ENCODE measurements around the gene NOP9.

Gene NOP9

DNA sequence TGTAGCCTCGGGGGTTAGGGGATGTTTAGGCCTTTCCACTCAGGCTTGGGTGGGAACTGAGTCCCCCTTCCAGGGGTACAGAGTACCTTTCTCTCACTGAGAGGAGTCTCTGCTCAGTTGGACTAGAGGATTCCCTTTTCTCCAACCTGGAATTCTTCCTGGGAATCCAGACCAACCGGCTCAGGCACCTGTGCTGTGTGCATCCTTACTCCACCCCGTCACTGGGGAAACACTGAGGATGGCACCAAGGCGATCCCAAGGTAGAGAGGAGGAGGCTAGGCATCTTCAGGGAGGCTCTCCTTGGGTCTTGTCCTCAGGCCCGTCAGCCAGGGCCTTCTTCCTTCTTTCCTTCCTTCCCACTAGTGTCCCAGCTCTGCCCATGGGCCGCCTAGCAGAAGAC, 35.8 kb upstream of the NOP9 start:
- no peak for DNase-seq

DNA sequence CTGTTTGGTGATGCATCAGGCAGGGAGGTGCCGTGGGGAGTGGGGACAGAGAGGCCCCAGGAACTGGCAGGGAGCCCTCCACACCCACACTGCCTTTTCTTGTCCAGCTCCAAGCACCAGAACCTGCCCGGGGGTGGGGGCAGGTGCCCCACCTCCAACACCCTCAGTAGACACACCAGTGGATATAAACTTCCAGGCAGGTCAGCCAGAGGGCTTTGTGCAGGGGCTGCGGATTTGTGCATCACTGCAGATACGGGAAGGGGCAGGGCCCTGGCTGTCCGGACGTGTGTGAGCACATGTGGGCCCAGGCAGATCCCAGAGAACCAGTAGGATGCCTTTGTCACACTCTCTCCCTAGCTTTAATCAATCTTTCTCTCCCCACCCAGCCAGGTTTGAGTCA, 35.4 kb upstream of the NOP9 start:
- no peak for DNase-seq

DNA sequence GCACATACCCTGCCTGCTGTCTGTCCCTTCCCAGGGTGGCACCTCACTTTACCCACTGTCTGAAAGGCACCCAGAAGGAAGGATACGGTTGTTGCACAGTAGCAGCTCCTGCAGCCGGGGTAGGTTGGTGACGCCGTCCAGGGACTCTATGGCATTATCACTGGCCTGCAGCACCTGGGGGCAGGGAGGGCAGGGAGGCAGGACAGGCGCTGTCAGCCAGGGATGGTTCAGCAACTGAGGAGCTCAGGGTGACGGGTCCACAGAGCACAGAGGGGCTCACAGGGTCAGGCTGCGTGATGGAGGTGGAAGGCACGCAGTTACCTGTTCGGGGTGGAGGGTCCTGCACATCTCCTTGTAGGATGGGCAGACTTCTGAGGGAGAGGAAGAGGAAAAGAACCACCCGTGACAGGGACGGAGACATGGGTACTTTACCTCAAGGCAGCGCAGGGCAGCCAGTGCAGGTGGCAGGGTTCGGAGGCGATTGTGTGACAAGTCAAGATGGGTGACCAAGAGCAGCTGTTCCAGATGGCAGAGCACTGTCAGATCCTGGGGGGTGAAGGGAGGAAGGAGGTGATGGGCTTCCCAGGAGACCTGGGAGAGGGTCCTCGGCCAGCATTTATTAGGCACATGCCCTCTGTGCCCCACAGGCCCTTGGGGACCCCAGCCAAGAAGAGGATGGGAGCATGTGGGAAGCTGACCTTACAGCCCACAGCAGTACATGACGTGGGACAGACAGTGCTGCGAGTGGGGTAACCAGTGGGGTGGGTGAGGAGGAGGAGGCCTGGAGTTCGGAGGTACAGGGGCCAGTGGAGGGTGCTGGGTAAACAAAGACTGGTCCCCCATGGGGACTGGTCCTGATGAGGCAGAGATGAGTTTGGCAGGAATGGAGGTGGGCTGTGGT, 33.1 kb upstream of the NOP9 start:
- no peak for DNase-seq

DNA sequence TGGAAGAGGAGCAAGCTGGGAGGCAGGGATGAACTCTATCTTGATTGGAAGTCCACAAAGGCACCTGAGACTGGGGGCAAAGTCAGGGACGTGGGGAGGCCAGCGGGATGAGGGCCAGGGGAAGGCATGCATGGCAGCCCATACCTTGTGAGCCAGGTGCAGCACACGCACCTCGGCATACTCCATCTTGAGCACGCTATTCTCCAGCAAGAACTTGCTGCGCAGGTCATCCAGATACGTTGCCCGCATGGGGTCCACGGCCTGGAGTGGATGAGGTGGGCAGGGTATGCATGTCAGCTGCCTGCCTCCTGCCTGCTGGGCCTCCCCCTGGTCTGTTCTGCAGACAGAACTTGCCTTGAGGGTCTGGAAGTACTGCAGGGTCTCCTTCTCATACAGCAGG, 32.1 kb upstream of the NOP9 start:
- no peak for DNase-seq

DNA sequence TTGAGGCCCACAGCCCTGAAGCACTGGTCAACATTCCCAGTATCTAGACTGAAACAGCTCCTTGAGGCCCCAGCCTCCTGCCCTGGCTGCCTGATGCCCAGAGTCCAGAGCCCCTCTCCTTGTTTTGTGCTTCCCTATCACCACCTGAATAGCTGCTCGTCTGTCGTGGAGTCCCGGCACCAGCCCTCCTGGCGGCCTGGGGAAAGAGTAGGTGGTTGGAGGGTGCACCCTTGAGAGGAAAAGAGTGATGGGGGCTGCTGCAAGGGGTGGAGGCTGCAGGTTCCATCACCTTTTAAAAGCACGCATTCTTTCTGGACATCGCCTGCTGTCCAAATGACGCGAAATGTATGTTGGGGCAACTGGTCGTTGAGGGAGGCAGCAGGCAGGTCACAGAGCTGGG, 31.4 kb upstream of the NOP9 start:
- no peak for DNase-seq

DNA sequence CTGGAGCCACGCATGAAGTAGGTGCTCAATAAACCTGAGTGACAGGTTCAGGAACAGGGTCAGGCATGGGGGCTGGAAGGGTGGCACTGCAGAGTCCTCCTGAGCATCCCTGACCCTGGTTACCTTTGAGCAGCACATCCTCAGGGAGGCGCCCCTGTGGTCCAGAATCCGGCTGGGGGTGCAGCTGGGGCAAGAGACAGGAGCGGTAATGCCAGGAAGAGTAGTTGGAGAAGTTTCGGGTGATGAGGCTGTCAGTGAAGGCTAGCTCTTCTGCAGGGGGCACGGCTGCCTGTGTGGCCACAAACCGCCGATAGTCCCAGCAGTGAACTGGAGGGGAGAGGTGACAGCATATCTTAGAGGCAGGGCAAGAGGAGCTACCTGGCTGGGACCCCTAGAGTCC, 30.3 kb upstream of the NOP9 start:
- no peak for DNase-seq

DNA sequence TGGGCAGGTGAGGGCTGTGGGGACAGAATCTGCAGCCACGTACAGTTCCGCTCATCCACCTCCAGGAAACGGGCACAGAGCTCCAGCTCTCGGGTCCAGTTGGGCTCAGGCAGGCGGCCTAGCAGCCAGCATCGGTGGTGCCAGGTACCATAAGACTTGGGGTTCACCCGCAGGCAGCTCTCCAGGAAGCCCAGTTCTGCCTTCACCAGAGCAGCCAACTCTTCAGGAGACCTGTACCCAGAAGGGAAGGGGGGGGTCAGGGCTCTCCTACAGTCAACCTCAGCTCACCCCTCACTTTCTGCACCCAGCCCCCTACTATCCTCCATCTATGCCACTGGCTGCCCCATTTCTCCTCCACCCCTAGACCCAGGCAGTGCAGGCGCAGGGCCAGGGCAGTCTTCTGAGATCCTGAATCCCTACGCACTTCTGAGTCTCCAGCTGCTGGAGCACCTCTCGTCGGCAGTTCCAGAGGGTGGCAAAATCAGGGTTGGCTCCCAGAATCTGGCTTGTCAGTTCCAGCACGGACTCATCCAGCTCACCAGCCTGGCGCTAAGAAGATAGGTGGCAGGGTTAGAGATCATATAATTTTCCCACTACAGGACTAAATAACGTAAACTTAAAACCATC, 29.6 kb upstream of the NOP9 start:
- no peak for DNase-seq

DNA sequence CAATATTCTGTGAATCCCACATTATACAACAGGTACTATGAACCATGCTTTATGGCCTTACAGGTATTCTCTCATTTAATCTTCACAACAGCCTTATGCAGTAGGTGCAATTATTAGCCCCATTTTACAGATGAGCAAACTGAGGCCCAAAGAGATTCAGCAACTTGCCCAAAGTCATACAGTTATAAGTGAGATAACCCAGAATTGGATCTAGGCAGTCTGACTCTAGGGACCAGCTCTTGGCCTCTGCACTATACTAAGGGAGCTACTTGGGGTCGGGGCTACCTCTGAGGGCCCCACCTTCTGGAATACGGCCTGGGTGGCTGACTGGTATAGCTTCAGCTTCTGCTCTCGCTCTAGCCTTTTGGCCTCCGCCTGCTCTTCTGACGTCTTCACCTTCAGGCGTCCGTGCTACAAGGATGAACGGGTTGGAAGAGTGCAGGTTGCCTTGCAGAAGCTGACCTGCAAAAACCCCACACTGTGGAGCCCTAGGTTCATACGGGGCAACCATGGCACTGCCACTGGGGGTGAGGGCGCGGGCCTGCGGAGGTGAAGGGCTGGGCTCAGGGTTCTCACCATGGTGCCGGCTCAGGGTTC, 29.0 kb upstream of the NOP9 start:
- DNase-seq, result no peak

DNA sequence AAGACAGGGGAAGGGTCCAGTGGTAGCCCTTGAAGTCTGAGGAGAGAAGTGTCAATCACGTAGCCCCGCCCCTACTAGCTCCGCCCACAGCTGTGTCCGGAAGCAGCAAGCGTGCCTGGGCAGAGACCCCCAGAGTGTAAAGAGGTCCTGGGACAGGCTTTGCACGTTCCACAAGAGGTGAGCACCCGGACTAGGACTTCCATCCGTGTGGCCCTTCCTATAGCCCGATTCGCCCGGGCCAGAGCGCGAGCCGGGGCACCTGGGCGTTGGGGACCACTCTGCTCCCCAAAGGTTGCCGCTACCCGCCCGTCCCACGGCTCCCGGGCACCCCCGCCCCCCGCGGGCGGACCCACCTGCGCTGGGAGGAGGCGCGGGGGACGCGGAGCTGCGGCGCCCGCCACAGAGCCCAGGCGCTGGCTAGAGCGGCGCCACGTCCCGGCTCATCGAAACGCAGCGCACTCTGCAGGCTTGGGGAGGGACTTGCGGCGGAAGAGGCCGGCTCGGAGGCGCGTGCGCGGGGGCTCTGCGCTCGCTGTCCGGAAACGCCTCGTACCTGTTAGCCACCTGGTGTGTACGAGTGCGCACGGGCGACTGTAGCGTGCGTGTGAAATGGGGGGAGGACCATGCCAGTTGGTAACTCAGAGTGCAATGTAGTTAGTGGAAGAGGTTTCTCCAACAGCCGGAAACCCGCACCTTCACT, 28.4 kb upstream of the NOP9 start, which contains the start of gene RABGGTA:
RABGGTA (minus strand) TSS at position 464 of the 700 bp plus-strand sequence. CDS start 482 bp downstream, outside the sequence.
- DNase-seq, result peak; percentile 77 to 81

DNA sequence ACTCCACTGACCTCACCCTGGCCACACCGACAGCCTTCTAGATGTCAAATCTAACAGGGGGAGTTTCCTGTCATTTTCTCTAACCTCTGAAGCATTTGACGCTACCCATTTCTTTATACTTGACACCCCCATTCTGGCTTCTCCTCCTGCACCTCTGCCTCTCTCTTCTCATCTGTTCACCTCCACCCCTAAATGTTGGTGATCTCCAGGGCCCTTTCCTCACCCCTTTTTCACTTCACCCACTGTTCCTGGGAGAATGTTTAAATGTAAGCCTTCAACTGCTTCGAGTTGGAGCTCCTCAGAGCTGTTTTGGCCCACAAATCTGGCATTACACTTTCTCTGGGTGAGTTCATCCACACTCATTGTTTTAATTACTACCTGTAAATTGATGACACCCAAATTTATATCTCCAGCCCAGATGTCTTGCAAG, 27.8 kb upstream of the NOP9 start:
- DNase-seq, result no peak

DNA sequence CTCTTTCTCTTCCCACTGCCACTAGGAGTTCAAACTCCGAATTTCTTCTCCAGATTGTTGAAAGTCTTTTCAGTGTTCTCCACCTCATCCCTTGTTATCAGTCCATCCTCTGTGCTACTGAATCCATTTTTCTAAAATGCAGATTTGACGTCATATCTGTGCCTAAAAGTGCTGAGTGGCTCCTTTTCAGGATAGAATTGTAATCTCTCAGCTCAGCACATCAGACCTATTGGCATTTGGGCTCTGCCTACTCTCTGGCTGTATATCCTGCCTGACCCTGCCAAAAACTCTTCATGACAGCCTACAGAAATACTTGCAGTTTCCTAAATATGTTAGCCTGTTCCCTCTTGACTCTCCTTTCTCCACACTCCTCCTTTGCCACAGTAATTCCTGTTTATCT, 27.2 kb upstream of the NOP9 start:
- DNase-seq, result no peak

DNA sequence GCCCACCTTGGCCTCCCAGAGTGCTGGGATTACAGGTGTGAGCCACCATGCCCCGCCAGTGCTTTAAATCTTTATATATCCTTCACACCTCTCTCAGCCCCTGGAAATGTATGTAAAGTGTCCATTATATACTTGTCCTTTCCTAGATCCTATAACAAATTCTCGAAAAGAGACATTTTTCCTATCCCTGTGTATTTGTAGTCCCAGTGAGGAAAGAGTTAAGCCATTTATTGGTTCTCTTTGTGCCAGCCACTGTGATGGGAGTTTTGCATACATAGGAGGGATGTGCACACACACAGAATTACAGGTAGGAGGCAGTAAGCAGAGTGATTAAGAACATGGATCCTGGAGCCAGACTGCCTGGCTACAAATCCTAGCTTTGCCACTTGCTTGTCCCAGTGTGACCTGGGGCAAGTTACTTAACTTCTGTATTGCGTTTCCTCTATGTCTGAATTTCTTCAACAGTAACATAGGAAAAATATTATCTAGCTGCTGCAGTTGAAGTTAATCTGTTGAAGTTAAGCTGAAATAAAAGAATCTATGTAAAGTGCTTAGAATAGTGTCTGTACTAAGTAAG, 26.1 kb upstream of the NOP9 start:
- no peak for DNase-seq

DNA sequence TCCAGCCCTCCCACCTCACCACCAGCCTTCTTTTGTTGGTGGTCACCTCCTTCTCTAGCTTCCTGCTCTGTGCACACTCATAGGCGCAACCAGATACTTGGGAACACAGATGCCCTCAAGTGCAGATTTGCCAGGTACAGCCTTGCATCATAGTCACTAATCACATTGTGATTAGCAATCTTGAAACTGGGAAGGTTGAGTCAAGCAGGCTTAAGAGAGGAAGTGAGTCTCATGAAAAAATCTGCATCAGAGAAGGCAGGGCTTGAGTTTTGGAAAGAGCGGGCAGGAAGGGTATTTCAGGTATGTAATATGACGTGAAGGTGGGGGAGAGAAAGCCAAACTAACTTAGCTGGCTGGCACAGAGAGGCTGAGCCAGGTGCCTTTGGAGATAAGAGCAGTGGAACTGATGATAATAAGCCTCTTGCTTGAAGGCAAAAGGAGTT, 25.5 kb upstream of the NOP9 start:
- peak; percentile 37 to 49 for DNase-seq

DNA sequence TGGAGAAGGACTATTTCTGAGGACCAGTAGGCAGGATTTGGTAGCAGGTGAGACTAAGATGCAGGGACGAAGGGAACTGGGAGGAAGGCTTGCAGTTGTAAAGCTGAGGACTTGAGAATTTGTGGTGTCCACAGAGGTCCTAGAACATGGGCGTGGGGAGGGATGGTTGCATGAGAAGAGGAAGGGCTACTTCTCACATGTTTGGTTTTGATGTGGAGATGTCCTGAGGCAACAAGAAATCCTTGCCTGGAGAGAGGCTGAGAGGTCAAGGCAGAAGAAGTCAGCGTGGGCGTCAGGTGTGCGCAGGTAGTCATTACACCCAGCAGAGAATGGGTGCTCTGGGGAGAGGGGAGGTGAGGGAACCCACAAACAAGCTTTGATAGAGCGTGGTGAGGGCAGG, 22.6 kb upstream of the NOP9 start:
- DNase-seq, result no peak

DNA sequence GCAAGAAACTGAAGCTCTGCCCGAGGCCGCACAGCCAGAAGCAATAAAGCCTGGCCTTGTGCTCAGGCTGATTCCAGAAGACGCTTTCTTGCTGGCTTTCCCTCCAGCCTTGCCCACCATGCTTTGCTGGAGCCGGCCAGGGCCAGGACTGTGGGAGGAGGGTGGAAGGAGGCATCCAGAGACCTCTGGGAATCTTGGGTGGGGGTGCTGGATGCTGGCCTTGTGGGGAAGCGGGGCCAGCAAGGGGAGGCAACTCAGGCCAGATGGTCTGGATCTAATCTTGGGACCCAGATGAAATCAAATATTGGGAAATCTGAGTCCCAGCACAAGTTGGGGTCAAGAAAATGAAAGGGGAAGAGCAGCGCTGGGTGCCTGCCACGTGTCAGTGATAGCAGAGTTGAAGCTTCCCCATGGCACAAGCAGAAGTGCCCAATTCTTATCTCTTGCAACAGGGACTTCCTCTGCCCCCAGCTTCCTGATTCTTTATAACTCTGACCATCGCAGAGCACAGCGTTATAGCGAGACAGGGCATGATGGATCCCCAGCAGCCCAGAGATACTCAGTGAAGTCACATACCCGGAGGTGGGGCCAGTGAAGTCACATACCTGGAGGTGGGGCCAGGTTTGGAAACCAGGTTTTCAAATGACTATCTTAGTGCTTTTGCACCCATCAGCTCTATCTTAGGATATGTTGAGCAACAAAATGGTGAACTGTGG, 21.9 kb upstream of the NOP9 start:
- no peak for DNase-seq

DNA sequence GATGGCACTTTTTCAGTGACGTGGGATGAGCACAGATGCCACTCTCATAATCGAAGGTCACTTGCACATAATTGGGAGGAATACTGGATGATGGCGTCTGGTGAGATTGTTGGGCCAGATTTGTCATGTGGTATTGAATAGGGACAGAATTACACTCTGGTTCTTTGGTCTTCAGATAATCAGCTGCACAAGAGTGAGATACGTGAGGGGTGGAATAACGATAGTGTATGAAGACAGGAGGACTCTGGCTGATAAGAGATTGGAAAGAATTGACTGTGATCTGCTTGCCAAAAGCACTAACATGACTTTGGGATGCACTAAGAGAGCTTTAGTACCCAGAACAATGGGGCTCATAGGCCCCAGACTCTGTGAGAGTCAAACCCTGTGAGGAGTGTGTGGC, 21.2 kb upstream of the NOP9 start:
- no peak for DNase-seq

DNA sequence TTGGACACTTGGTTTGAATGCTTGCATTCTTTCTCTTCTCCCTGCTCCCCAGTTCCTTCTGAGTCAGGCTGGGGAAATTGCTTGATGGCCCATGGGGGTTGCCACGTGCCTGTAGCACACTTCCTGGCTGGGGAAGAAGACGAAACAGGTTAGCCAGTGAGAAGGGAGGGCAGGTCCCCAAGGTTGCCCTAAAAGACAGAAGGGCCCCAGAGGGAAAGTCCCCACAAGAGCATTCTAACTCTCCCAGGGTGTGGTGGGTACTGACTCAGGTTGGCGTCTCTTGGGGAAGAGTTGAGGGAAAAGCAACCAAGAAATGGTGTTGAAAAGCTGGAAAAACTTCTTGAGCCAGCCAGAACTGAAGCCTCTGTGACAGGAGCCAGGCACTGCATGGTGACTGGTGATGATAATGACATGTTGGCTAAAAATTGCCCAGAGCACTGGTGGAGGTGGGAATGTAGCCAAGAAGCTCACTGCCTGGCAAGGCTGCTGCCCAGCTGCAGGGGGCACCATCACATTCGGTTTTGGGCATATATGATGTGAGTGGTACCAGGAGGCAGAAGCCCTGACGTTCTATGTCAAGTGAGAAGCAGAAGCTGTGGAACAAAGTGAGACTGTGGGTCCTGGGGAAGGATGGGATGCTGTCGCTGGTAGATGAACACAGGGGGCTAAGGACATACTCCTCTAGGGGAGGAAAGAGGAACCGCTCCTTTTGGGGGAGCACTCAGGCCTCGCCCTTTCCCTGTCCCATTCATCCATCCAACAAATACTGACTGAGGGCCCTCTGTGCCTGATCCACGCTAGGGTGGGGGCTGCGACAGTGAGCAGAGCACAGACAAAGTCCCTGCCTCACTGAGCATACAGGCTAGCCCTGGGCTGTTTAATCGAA, 20.1 kb upstream of the NOP9 start:
- peak; percentile 30 to 39 for DNase-seq

DNA sequence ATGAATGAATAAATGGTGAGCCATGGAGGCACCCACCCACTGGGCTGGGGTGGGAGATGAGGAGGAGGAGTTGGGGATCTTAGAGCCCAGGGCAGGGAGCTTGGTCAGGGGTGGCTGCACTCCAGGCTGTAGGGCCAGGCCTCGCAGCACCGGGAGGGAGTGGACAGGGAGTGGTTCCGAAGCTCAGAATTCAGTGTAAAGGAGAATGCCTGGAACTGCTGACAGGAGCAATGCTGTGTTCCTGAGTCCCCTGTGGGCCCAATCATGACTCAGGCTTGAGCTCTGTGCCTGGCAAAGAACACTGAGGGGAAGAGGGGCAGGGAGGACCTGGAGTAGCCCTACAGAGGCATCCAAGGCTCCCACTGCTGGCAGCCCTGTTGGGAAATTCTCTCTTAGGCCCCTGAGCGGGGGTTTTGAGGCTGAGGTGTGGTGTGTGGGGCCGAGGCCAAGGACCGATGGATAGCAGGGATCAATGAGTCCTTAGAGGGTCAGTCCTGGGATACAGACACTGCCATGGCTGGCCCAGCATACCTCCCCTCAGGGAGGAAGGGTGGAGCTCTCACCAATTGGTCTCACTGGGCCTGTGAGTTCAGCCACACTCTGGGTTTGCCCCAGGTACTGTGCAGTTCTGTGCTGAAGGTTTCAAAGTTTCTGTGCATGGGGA, 18.7 kb upstream of the NOP9 start:
- no peak for DNase-seq

DNA sequence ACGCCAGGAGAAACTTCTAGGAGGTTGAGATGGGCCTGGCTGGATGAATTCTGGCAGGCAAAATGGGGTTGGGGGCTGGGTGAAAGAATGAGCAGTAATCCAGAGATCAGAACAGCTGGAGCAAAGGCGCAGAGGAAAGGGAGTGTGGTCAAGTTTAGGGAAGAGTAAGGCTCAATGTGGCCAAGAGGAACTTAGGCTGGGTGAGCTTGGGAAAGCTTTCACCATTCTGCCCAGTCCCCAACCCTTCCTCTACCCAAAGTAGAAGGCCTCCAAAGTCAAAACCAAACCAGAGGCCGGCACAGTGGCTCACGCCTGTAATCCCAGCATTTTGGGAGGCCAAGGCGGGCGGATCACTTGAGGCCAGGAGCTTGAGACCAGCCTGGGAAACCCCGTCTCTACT, 18.0 kb upstream of the NOP9 start:
- DNase-seq, result no peak

DNA sequence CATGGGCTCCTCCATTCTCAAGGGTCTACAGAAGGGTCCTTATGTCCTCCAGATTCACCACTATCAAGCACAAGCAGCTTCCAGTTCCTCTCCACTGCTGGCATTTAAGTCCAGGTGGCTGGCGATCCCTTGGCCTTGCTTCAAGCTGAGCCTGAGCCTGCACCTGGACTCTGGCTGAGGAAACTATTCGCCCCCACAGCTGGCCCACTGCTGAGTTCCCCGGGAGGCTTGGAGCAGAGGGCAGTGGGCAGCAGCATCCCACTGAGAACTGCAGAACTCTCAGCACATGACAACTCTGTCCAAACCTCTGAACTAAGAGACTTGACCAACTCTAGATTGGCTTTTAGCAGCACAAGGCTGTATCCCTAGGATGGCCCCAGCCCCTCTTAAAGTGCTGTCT, 16.9 kb upstream of the NOP9 start:
- DNase-seq, result no peak

Data from stimulated activated CD4-positive, alpha-beta T cell treated with anti-CD3 and anti-CD28 coated beads, Interleukin-2, amount 100 ng/mL, for 48 hours (primary cell).